ENCODE results near the gene TMOD4. TPM values are rescaled to one million over a fixed set of nuclear protein-coding genes. Genes with fewer than 3 reads are reported as not detected.

The TMOD4 gene
- polyA plus RNA-seq, 5 donors = 1.1 to 3.2 (median 1.7) TPM

DNA sequence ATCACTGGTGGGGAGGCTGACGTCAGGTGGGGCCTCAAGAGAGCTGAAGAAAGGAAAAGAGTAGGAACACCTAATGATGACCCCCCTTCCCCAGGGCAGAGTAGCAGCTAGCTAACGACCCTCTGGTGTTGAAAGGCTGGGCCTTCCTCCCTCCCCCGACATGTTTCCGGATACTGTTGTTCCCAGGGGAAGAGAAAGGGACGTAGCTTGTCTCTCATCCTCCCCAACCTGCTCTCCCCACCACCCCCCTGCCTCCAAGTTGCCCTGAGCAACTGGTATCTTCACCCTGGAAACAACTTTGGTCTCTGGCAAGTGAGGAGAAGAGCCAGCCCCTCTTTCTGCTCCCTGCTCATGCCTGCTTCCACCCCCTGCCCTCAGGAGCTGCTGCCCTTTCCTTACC lies 31.8 kb downstream of the TMOD4 start:
- no peak for DNase-seq

DNA sequence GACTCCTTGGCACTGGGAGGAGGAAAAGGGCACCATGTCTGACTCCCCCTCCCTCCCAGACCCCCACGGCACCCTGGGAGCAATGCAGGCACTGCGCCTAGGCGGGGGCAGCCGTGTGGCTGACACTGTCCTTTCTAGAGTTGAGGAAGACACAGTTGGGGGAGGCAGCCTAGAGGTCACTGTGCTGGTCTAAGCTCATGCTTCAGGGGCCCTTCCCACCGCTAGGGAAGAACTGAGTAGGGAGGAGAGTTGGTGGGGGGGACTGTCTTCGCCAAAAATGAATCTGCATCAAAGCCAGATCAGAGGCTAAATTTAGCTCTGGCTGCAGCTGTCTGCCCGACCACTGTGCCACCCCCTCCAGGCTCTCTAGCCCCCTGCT lies 32.7 kb downstream of the TMOD4 start:
- DNase-seq = no peak

DNA sequence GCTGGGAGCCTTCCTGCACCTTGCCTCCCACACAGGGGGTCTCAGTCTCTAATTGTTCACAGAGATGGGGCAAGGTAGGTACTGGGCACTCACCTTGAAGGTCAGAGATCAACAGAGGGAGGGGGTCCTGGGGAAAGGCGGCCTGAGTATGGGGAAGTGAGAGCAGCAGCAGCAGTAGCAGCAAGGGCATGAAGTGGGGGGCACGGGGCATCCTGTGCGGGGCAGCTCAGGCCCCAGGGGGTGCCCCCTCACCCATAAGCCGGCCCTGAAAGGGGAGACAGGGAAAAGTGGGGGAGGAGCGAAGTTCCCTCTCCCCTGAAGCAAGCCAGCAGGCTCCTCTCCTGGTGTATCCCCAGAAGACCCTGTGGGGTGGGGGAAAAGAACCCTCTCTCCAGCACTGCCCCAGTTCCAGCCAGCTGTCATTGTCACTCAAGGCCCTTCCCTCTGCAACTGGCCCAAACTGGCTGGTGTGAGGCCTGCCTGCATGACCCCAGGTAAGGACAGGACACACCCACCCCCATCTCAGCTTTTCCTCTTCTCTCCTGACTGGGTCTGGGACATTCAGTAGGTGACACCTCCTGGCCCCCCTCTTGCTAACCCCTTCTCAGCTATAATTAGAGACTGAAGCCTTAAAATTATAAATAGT lies 33.2 kb downstream of the TMOD4 start:
- DNase-seq = no peak

DNA sequence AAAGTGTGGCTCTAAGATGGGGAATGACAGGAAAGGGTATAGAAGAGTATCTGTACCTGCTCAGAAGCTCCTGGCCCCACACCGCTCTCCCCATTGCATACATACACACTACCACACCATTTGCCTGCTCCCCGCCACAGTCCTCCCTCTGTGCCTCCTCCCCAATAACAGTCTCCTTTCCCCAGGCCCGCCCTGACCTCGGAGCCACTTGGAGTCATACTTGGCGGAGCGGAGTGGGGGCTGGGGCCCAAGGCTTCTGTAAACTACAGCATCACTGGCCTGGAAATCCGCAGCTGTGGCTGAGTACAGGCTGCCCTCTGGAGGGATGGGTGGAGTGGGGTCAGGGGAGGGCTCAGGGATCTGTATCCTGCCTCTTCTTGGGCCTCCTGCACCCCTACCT lies 38.0 kb downstream of the TMOD4 start:
- no peak for DNase-seq

DNA sequence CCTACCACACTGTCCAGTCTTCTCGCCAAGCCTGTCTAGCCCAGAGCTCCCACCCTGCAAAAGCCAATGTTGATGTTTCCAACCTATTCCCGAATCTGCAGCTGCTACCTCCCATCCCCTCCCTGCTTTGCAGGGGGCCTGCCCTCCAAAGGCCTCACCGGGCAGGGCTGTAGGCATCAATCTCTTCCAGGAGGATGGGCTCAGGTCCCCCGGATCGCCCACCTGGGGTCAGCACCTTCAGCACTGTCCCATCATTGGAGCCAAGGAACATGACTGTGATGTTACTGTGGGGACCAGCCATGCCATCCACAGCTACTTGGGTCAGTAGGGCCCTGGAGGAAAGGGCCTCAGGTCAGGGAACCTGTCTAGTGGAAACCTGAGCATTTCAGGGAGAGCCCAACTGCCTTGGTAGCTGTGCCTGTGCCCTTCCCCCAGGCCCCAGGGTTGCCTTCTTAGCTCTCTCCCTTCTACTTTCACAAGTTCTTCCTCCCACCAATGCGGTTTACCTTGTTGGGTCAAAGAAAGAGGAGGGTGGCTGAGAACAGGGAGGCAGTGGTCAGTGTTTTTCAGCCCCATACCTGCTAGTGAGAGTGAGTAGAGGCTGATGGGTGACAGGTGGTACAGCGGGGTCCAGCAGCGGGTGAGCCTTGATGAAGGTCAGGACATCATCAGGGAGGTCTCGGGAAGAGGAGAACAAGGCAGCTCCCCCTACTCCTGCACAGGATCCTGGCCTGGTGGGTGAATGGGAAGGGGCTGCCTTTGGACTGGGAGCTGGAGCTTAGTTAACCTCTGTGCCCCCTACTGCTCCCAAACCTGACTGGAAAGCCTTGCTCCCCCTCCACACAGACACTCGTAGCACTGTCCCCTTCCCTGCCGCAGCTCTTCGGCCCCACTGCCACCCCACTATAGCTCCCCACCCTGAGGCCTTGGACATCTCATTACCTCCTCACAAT lies 40.1 kb downstream of the TMOD4 start:
- no peak for DNase-seq

DNA sequence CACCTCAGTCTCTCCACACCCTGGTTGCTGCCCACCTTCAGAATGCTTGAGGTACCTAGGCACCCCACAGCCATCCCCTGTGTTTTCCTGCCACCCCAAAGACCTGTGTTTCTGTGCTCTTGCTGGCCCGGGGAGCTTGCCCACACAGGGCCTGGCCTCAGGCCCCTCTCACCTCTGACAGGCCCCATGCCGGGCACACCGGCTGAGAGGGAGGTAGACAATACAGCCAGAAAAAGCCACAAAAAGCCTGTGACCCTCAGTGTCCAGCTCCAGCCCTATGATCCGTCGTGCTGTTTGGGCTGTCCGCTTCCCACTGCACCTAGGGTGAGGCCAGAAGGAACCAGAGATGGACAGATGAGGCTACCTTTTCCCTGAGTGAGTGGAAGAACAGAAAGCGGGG lies 40.8 kb downstream of the TMOD4 start:
- DNase-seq = no peak

GRCh38 chr1:151134396-151134795 lies 41.4 kb downstream of the TMOD4 start:
- DNase-seq = no peak

DNA sequence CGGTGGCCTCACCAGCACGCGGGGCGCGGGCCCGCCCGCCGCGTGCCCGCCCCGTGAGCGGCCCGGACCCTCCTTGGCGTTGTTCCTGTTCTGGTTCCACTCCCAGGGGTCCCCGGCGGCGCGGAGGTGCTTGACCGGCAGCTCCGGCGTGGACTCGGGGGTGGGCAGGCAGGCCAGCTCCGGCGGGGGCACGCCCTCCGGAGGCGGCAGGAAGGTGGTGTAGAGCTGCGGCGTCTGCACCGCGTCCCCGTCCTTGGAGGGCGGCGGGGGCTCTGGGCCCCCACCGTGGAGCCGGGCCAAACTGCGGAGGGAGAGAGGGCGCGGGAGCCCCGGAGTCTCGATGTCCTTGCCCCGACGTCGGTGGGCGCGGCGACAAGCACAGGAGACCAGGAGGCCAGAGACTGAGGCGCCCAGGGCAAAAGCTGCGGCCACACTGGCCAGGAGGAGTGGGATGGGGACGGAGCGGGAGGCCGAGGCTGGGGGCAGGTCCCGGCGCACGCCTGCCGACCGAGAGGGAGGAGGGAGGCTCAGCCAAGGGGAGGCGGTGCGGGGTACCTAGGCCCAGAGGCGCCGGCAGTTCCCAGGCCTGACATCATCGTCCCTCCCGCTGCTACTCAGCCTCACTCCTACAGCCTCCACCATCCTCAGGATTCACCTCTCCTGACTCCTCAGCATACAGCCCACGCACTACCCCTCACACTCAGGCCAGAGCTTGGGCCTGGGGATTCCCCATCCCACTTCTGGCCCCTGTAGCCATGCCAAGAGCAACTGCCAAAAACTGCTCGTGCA lies 42.6 kb downstream of the TMOD4 start:
- DNase-seq = no peak

- DNase-seq = no peak
Observed at GRCh38 chr1:151132335-151133017, 43.3 kb downstream of the TMOD4 start.

DNA sequence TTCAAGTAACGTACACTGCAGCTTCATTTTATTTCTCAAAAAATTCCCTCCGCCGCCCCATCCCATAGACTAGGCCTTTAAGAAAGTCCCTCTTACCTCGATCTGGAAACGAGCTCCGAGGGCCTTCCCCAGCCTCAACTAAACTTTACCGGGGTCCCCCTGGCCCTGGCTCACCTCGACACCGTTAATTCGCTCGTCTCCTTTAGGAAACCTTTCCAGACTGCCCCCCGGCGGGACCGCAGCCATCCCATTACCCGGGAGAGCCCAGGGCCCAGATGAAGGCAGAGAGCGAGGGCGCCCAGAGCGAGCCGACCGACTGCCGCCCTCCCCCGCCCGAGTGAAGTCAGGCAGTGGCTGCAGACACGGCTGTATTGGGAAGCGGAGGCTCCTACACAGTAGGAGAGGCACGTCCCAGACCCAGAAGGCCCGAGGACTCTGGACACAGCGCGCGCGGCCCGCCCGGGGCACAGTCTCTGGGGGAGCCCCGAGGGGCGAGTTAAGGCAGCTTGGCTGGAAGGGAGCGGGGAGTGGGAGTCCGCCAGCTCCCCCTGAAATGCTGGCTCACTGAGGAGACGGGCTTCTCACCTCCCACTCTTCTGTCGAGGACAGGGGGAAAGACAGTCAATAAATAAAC lies 44.0 kb downstream of the TMOD4 start:
- DNase-seq = no peak

DNA sequence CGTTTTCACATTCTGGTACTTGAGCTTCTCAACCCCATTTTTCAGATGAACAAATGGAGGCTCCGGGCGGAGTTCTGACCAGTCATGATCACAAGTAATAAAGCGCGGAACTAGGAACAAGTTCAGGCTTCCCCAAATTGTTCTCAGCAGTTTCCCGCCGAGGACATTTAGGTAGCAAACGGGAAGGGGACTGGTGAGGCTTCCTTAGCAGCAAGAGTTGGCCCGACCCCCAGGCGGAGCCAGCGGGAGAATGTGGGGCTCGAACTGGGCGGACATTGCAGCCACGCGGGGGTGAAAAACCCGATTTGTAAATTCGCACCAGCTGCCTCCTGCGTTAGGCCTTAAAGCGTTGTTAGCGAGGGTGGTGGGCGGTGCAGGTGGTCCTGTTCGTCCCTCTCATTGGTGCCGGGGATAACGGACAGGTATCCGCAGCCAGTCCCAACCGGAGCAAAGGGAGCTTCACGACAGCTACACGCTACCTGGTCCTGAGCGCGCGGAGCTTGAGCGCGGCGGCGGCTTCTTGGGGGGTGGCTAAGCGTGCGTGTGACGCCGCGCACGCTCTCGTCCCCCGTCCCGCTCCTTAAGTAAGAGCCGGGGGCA lies 44.7 kb downstream of the TMOD4 start:
- DNase-seq = peak; percentile 83 to 87

DNA sequence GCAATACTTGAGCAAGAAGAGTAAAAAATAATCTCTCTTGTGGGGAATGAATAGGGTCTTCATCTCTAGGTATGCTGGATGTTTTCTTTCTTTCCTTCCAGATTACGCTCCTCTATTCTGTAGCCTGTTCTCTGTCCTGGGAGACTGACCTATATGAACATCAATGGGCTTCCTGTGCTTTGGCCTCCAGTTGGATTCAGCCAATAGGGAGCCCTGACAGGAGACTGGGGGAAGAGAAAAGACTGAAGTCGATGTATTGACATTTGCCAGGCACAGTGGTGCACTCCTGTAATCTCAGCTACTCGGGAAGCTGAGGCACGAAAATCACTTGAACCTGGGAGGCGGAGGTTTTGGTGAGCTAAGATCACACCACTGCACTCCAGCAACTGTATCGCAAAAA lies 47.0 kb downstream of the TMOD4 start:
- DNase-seq = no peak

DNA sequence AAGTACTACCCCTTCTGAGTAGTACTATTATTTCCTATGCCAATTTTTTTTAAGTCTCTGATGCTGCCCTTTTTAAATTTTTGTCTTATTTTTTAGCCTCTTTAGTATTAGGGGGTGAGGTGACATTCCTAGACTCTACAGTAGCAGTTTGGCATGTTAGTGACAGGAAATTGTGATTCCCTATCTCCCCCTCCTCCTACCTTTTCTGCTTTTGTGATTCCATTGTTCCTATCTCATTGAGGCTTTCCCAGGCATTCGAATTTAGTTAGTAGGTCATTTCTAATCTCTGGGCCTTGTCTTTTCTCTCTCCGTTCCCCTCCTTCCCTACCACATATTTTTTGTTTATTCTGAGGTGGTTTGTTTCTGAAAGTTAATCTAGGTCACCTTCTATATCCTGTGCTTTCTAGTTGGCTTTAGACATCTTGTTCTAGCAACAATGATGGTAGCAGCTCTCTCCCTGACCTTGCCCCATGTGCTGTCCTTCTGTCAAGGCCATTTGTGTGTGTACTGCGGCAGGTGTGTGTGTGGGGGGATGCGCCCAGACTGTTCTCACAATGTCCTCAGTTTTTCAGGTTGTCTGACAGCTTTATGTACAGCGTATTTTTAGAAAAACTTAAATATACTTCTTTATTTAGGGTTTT lies 50.9 kb downstream of the TMOD4 start:
- DNase-seq = no peak

Other genes starting within 250 kb of the TMOD4 start
- gene SETDB1, start 249.6 kb downstream of the TMOD4 start, polyA plus RNA-seq (ENCODE audit: insufficient read depth in 1 of 5, insufficient read length in 5 of 5, low replicate concordance in 1 of 5) = 100 to 1,000 TPM in 1 of 5 donors, 10 to 100 TPM in 4; 67.5 to 102 (median 83.8) TPM
- gene CERS2, start 201.1 kb downstream of the TMOD4 start, polyA plus RNA-seq (ENCODE audit: insufficient read depth in 1 of 5, insufficient read length in 5 of 5, low replicate concordance in 1 of 5) = 100 to 1,000 TPM; 232 to 283 (median 242) TPM
- gene ANXA9, start 193.7 kb downstream of the TMOD4 start, polyA plus RNA-seq (ENCODE audit: insufficient read depth in 1 of 5, insufficient read length in 5 of 5, low replicate concordance in 1 of 5) = 1 to 10 TPM; 7.7 to 9.7 (median 8.6) TPM
- 10 to 100 TPM; 32.3 to 46.9 (median 42.6) TPM for gene MINDY1, start 169.1 kb downstream of the TMOD4 start, polyA plus RNA-seq (ENCODE audit: insufficient read depth in 1 of 5, insufficient read length in 5 of 5, low replicate concordance in 1 of 5)
- gene PRUNE1, start 167.5 kb downstream of the TMOD4 start, polyA plus RNA-seq (ENCODE audit: insufficient read depth in 1 of 5, insufficient read length in 5 of 5, low replicate concordance in 1 of 5) = 10 to 100 TPM; 33.2 to 44.5 (median 40.8) TPM
- 10 to 100 TPM in 1 of 5 donors, 1 to 10 TPM in 4; 5.9 to 11.1 (median 8.6) TPM for gene BNIPL, start 139.4 kb downstream of the TMOD4 start, polyA plus RNA-seq (ENCODE audit: insufficient read depth in 1 of 5, insufficient read length in 5 of 5, low replicate concordance in 1 of 5)
- gene C1orf56, start 128.2 kb downstream of the TMOD4 start, polyA plus RNA-seq (ENCODE audit: insufficient read depth in 1 of 5, insufficient read length in 5 of 5, low replicate concordance in 1 of 5) = 10 to 100 TPM in 4 of 5 donors, 1 to 10 TPM in 1; 9.4 to 11.6 (median 11.0) TPM
- 100 to 1,000 TPM; 108 to 125 (median 114) TPM for gene CDC42SE1, start 116.4 kb downstream of the TMOD4 start, polyA plus RNA-seq (ENCODE audit: insufficient read depth in 1 of 5, insufficient read length in 5 of 5, low replicate concordance in 1 of 5)
- gene MLLT11, start 115.6 kb downstream of the TMOD4 start, polyA plus RNA-seq (ENCODE audit: insufficient read depth in 1 of 5, insufficient read length in 5 of 5, low replicate concordance in 1 of 5) = 10 to 100 TPM; 19.8 to 24.2 (median 23.2) TPM
- gene GABPB2, start 105.2 kb downstream of the TMOD4 start, polyA plus RNA-seq (ENCODE audit: insufficient read depth in 1 of 5, insufficient read length in 5 of 5, low replicate concordance in 1 of 5) = 10 to 100 TPM in 4 of 5 donors, 1 to 10 TPM in 1; 8.2 to 13.5 (median 10.9) TPM
- 10 to 100 TPM; 21.8 to 27.0 (median 25.1) TPM for gene SEMA6C, start 29.4 kb downstream of the TMOD4 start, polyA plus RNA-seq (ENCODE audit: insufficient read depth in 1 of 5, insufficient read length in 5 of 5, low replicate concordance in 1 of 5)
- gene TNFAIP8L2, start 19.3 kb downstream of the TMOD4 start, polyA plus RNA-seq (ENCODE audit: insufficient read depth in 1 of 5, insufficient read length in 5 of 5, low replicate concordance in 1 of 5) = 1 to 10 TPM; 1.9 to 2.8 (median 2.5) TPM
- gene LYSMD1, start 10.1 kb downstream of the TMOD4 start, polyA plus RNA-seq (ENCODE audit: insufficient read depth in 1 of 5, insufficient read length in 5 of 5, low replicate concordance in 1 of 5) = 10 to 100 TPM; 15.7 to 18.6 (median 15.8) TPM
- gene SCNM1, start 9.8 kb downstream of the TMOD4 start, polyA plus RNA-seq (ENCODE audit: insufficient read depth in 1 of 5, insufficient read length in 5 of 5, low replicate concordance in 1 of 5) = 10 to 100 TPM; 34.8 to 41.0 (median 39.2) TPM
- gene VPS72, start 14.2 kb upstream of the TMOD4 start, polyA plus RNA-seq (ENCODE audit: insufficient read depth in 1 of 5, insufficient read length in 5 of 5, low replicate concordance in 1 of 5) = 10 to 100 TPM; 56.3 to 68.0 (median 64.0) TPM
- gene PIP5K1A, start 22.6 kb upstream of the TMOD4 start, polyA plus RNA-seq (ENCODE audit: insufficient read depth in 1 of 5, insufficient read length in 5 of 5, low replicate concordance in 1 of 5) = 10 to 100 TPM; 61.2 to 66.1 (median 62.2) TPM
- 100 to 1,000 TPM; 135 to 163 (median 145) TPM for gene PSMD4, start 78.8 kb upstream of the TMOD4 start, polyA plus RNA-seq (ENCODE audit: insufficient read depth in 1 of 5, insufficient read length in 5 of 5, low replicate concordance in 1 of 5)
- gene ZNF687, start 106.3 kb upstream of the TMOD4 start, polyA plus RNA-seq (ENCODE audit: insufficient read depth in 1 of 5, insufficient read length in 5 of 5, low replicate concordance in 1 of 5) = 10 to 100 TPM; 15.2 to 19.8 (median 16.1) TPM
- gene PI4KB, start 151.4 kb upstream of the TMOD4 start, polyA plus RNA-seq (ENCODE audit: insufficient read depth in 1 of 5, insufficient read length in 5 of 5, low replicate concordance in 1 of 5) = 10 to 100 TPM; 64.8 to 85.2 (median 71.7) TPM
- gene RFX5, start 171.3 kb upstream of the TMOD4 start, polyA plus RNA-seq (ENCODE audit: insufficient read depth in 1 of 5, insufficient read length in 5 of 5, low replicate concordance in 1 of 5) = 10 to 100 TPM; 39.7 to 44.7 (median 44.4) TPM
- gene SELENBP1, start 196.7 kb upstream of the TMOD4 start, polyA plus RNA-seq (ENCODE audit: insufficient read depth in 1 of 5, insufficient read length in 5 of 5, low replicate concordance in 1 of 5) = 100 to 1,000 TPM in 4 of 5 donors, 10 to 100 TPM in 1; 95.6 to 195 (median 146) TPM
- 100 to 1,000 TPM; 201 to 248 (median 223) TPM for gene PSMB4, start 223.6 kb upstream of the TMOD4 start, polyA plus RNA-seq (ENCODE audit: insufficient read depth in 1 of 5, insufficient read length in 5 of 5, low replicate concordance in 1 of 5)

Measured in right lung (tissue), 5 donors.